Measurements from ENCODE around the gene NRP1.

Gene NRP1

GRCh38 chr10:33216661-33217427, 117.6 kb downstream of the NRP1 start:
- Histone ChIP-seq H3K27ac (no peak overlapping the region), H3K4me2 (ENCODE audit: low read length) (no peak overlapping the region), H3K36me3 (ENCODE audit: control insufficient read depth, insufficient read depth, low read length) (no peaks in the 10 kb centered on the region), H3K9ac (no peak overlapping the region), H3K4me3 (ENCODE audit: low read depth, low read length) (no peak overlapping the region), H3K79me2 (no peaks in the 10 kb centered on the region), H3K4me1 (no peaks in the 10 kb centered on the region), H2AFZ (no peak overlapping the region), H3K9me3 (ENCODE audit: control insufficient read depth, low read length) (no peaks in the 10 kb centered on the region), H3K27me3 (ENCODE audit: control insufficient read depth, insufficient read depth, low read length) (no peaks in the 10 kb centered on the region)
- no peak for TF ChIP-seq CTCF (IDR thresholded peaks at IDR 0.05)

- Histone ChIP-seq H3K79me2 (no peaks in the 10 kb centered on the region), H3K36me3 (ENCODE audit: control insufficient read depth, insufficient read depth, low read length) (no peaks in the 10 kb centered on the region), H3K27me3 (ENCODE audit: control insufficient read depth, insufficient read depth, low read length) (no peaks in the 10 kb centered on the region), H3K9me3 (ENCODE audit: control insufficient read depth, low read length) (no peaks in the 10 kb centered on the region), H3K4me2 (ENCODE audit: low read length) (no peak overlapping the region), H3K9ac (no peak overlapping the region), H3K4me1 (no peaks in the 10 kb centered on the region), H2AFZ (no peak overlapping the region), H3K4me3 (ENCODE audit: low read depth, low read length) (no peak overlapping the region), H3K27ac (no peak overlapping the region)
- no peak for TF ChIP-seq CTCF (IDR thresholded peaks at IDR 0.05)
These were observed 118.8 kb downstream of the NRP1 start for GRCh38 chr10:33215635-33216034.

- H3K27ac ChIP-seq = no peak overlapping the region
- H3K9me3 ChIP-seq (ENCODE audit: control insufficient read depth, low read length) = no peaks in the 10 kb centered on the region
- H3K9ac ChIP-seq = no peak overlapping the region
- H3K4me2 ChIP-seq (ENCODE audit: low read length) = no peak overlapping the region
- no peak overlapping the region for H2AFZ ChIP-seq
- H3K27me3 ChIP-seq (ENCODE audit: control insufficient read depth, insufficient read depth, low read length) = no peaks in the 10 kb centered on the region
- no peaks in the 10 kb centered on the region for H3K4me1 ChIP-seq
- H3K36me3 ChIP-seq (ENCODE audit: control insufficient read depth, insufficient read depth, low read length) = no peaks in the 10 kb centered on the region
- no peaks in the 10 kb centered on the region for H3K79me2 ChIP-seq
- no peak for TF ChIP-seq CTCF (IDR thresholded peaks at IDR 0.05)
- H3K4me3 ChIP-seq (ENCODE audit: low read depth, low read length) = no peak overlapping the region
These were observed 119.3 kb downstream of the NRP1 start for GRCh38 chr10:33215154-33215553.

- no peaks in the 10 kb centered on the region for H3K79me2 ChIP-seq
- H3K4me3 ChIP-seq (ENCODE audit: low read depth, low read length) = no peak overlapping the region
- no peaks in the 10 kb centered on the region for H3K9me3 ChIP-seq (ENCODE audit: control insufficient read depth, low read length)
- H2AFZ ChIP-seq = no peak overlapping the region
- no peaks in the 10 kb centered on the region for H3K4me1 ChIP-seq
- no peaks in the 10 kb centered on the region for H3K36me3 ChIP-seq (ENCODE audit: control insufficient read depth, insufficient read depth, low read length)
- TF ChIP-seq CTCF (IDR thresholded peaks at IDR 0.05) = no peak
- H3K9ac ChIP-seq = no peak overlapping the region
- no peaks in the 10 kb centered on the region for H3K27me3 ChIP-seq (ENCODE audit: control insufficient read depth, insufficient read depth, low read length)
- no peak overlapping the region for H3K27ac ChIP-seq
- no peak overlapping the region for H3K4me2 ChIP-seq (ENCODE audit: low read length)
These were observed 120.3 kb downstream of the NRP1 start for GRCh38 chr10:33214174-33214573.

Data from parathyroid adenoma (tissue), 2 donors.